Right lobe of liver (tissue), 4 donors: Measurements from ENCODE around the gene AP2M1.

ENCODE experiments used
- CTCF ChIP-seq, 4 donors: fragments of 200-600 bp in 3 of 4; fragments of 450-650 bp in 1 of 4; IDR thresholded peaks; one replicate each; pipeline versions ENCODE4 v1.5.1 to v1.8.0; 2016 to 2022; ENCODE audit warnings: antibody characterized with exemption in 4 of 4, mild to moderate bottlenecking in 2 of 4
- POLR2A ChIP-seq: fragments of 450-650 bp; IDR thresholded peaks from one replicate; pipeline ENCODE4 v1.6.1; 2017; ENCODE audit warnings: antibody characterized with exemption, mild to moderate bottlenecking
- donor health status: DM: no; HTN: no; CAD: no.
- donor health status: DM: no; HTN: no; CAD: no.
- donor health status: DM: no; HTN: yes; CAD: no.

DNA sequence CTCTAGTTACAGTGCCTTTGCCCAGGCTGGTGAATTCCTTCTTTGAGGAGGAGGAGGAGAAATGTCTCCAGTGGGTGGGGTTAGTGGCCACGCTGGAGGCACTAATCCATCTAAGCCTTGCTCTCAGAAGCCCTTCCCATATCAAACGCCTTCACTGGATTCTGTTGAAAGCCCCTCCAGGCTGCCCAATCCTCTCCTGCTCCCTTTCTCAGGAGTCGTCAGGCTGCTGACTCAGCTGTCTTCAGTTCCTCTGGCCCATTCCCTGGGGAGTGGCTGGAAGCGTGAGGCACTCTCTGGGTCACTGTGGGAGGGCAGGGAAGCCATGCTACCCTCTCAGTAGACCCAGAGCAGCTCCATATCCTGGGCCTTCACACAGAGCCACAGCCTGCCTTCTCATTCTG is 2.7 kb downstream of the AP2M1 start:
- no peak for TF ChIP-seq CTCF (IDR thresholded peaks at IDR 0.05)
- TF ChIP-seq POLR2A = no peak
